Measurements from ENCODE around the gene TOM1L2.

The TOM1L2 gene

GRCh38 chr17:17944242-17944641 lies 28.0 kb downstream of the TOM1L2 start:
- Histone ChIP-seq H3K27ac (replicated peaks) (no peak overlapping the region), H3K4me3 (replicated peaks; ENCODE audit: insufficient read depth, low read length) (no peak overlapping the region), H3K27me3 (ENCODE audit: insufficient read depth, poor library complexity, severe bottlenecking) (no peaks in the 10 kb centered on the region)
- TF ChIP-seq POLR2AphosphoS5 (IDR thresholded peaks at IDR 0.05; ENCODE audit: low read depth) (no peak), SPI1 (IDR thresholded peaks at IDR 0.05; ENCODE audit: borderline replicate concordance, low read depth) (no peak), CTCF (IDR thresholded peaks at IDR 0.05; ENCODE audit: insufficient read depth, low read length) (no peak), REST (IDR thresholded peaks at IDR 0.05; ENCODE audit: insufficient replicate concordance, low read depth) (no peak), GABPA (IDR thresholded peaks at IDR 0.05; ENCODE audit: low read depth) (no peak)
- no peak for DNase-seq (ENCODE audit: low read depth in 1 of 2, low spot score in 1 of 2)

DNA sequence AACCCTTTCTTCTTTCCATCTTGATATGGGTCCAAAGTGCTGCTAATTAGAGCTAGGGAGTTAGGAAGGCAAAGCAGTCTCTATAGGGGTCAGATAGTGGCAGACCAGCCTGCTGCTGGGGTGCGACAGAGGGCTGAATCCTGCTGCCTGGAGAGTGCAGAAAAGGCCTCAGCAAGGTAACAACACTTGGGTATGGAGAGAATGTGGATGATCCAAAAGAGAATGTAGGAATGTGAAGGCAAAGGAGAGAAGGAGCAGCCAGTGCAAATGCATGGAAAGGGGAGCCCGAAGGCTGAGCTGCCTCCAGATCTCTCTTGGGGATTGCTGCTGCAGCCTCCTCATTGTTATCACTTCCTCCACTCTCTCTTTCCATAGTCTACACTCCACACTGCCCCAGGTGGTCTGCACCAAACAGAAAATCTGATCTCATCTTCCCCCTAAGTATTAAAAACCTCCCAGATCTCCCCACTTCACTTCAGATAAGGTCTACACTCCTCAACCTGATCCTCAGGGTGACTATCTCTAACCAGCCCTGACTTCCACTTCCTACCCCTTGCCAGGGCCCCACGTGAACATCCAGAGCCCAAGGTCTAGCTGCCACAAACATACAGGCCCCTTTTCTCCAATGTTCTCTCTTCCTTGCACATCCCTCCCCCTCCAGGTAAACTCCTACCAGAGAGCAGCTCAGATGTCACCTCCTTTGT lies 28.8 kb downstream of the TOM1L2 start:
- H3K27me3 ChIP-seq (ENCODE audit: insufficient read depth, poor library complexity, severe bottlenecking) = no peaks in the 10 kb centered on the region
- H3K27ac ChIP-seq (replicated peaks) = no peak overlapping the region
- DNase-seq (ENCODE audit: low read depth in 1 of 2, low spot score in 1 of 2) = no peak
- TF ChIP-seq GABPA (IDR thresholded peaks at IDR 0.05; ENCODE audit: low read depth) (no peak), POLR2AphosphoS5 (IDR thresholded peaks at IDR 0.05; ENCODE audit: low read depth) (no peak), REST (IDR thresholded peaks at IDR 0.05; ENCODE audit: insufficient replicate concordance, low read depth) (no peak), CTCF (IDR thresholded peaks at IDR 0.05; ENCODE audit: insufficient read depth, low read length) (no peak), SPI1 (IDR thresholded peaks at IDR 0.05; ENCODE audit: borderline replicate concordance, low read depth) (no peak)
- H3K4me3 ChIP-seq (replicated peaks; ENCODE audit: insufficient read depth, low read length) = no peak overlapping the region

DNA sequence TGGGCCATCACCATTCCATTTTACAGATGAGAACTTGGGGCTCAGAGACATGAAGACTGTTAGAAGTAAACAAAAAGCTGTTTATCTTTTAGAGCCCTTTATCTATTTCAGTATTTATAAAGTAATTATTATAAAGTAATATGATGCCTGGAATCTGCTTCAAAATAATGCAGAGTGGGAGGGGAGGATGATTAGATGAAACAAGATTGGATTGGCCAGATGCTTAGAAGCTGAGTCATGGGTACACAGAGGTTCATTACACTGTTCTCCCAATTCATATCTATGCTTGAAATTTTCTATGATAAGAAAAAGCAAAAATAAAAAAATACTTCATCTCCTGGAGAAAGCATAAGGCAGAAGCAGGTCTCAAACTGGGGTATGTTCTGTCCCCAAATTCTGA lies 29.4 kb downstream of the TOM1L2 start:
- H3K4me3 ChIP-seq (replicated peaks; ENCODE audit: insufficient read depth, low read length) = no peak overlapping the region
- no peaks in the 10 kb centered on the region for H3K27me3 ChIP-seq (ENCODE audit: insufficient read depth, poor library complexity, severe bottlenecking)
- no peak overlapping the region for H3K27ac ChIP-seq (replicated peaks)
- TF ChIP-seq CTCF (IDR thresholded peaks at IDR 0.05; ENCODE audit: insufficient read depth, low read length) (no peak), REST (IDR thresholded peaks at IDR 0.05; ENCODE audit: insufficient replicate concordance, low read depth) (no peak), GABPA (IDR thresholded peaks at IDR 0.05; ENCODE audit: low read depth) (no peak), POLR2AphosphoS5 (IDR thresholded peaks at IDR 0.05; ENCODE audit: low read depth) (no peak), SPI1 (IDR thresholded peaks at IDR 0.05; ENCODE audit: borderline replicate concordance, low read depth) (no peak)
- DNase-seq (ENCODE audit: low read depth in 1 of 2, low spot score in 1 of 2) = no peak
